ENCODE measurements around the gene DNMT3A.
A peak's percentile ranks its signal among the peaks of the same experiment; 100 is the strongest.

Gene DNMT3A

DNA sequence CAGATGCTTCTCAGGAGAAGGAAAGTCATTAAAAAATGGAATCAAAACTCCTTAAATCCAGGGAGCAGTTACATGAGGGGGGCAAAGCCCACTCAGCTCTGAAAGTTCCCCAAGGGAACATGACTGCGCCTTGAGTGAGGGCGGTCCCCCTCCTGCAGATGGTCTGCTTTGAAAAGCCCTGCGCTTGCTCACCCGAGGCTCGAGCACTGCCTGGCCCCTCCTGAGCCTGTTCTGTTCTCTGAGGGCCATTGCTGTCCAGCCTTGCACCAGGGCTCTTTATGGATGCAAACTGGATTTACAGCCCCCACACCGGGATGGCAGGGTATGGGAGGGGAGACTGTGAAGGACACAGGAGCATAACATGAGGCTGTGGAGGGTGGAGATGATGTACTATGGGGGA lies 37.8 kb upstream of the DNMT3A start:
- TF ChIP-seq FOXP2 (optimal IDR thresholded peaks at IDR 0.05; ENCODE audit: borderline replicate concordance, extremely low read depth, extremely low read length, insufficient read depth): no peak
- no peak for TF ChIP-seq TAF1 (IDR thresholded peaks at IDR 0.05; ENCODE audit: borderline replicate concordance, insufficient read depth, low read length)
- TF ChIP-seq, protein P1, sequence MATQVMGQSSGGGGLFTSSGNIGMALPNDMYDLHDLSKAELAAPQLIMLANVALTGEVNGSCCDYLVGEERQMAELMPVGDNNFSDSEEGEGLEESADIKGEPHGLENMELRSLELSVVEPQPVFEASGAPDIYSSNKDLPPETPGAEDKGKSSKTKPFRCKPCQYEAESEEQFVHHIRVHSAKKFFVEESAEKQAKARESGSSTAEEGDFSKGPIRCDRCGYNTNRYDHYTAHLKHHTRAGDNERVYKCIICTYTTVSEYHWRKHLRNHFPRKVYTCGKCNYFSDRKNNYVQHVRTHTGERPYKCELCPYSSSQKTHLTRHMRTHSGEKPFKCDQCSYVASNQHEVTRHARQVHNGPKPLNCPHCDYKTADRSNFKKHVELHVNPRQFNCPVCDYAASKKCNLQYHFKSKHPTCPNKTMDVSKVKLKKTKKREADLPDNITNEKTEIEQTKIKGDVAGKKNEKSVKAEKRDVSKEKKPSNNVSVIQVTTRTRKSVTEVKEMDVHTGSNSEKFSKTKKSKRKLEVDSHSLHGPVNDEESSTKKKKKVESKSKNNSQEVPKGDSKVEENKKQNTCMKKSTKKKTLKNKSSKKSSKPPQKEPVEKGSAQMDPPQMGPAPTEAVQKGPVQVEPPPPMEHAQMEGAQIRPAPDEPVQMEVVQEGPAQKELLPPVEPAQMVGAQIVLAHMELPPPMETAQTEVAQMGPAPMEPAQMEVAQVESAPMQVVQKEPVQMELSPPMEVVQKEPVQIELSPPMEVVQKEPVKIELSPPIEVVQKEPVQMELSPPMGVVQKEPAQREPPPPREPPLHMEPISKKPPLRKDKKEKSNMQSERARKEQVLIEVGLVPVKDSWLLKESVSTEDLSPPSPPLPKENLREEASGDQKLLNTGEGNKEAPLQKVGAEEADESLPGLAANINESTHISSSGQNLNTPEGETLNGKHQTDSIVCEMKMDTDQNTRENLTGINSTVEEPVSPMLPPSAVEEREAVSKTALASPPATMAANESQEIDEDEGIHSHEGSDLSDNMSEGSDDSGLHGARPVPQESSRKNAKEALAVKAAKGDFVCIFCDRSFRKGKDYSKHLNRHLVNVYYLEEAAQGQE (IDR thresholded peaks at IDR 0.05; ENCODE audit: insufficient read depth in 1 of 2, low read depth in 2 of 2, low read length in 2 of 2): no peak
- no peak for TF ChIP-seq POLR2AphosphoS5 (IDR thresholded peaks at IDR 0.05; ENCODE audit: low read depth, low read length)

DNA sequence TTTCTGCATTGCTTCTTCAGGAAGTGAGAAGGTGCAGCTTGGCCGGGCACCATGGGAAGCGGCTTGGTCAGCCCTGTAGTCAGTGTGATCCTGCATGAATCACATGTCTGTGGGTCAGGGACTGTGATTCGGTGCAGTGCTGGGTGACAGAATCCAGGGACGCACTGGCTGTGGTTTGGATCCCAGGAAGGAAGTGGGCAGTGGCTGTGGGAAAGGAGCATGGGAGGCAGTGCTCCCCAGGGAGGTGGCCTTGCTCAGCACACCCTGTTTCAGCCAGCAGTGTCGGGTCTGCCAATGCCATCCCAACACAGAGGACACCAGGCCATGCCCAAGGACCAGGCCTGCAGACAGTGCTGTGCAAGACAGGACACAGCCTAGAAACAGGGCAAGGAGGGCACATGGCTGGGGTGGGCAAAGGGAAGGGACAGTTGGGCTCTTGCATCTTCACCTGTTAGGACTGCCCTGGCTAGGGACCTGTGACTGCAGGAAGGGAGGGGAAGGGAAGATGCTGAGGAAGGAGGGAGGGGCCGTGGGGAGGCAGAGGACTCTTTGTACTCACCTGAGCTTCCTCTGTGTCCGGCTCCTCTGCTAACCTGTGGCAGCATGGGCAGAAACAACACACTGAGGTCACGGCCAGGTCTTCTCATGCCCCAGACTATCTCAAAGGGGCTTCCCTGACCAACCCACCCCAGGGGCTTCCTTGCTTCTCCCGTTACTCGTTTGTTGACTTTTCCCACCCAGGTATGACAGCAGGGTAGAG lies 37.2 kb upstream of the DNMT3A start:
- no peak for TF ChIP-seq TAF1 (IDR thresholded peaks at IDR 0.05; ENCODE audit: borderline replicate concordance, insufficient read depth, low read length)
- TF ChIP-seq, protein P1 (IDR thresholded peaks at IDR 0.05; ENCODE audit: insufficient read depth in 1 of 2, low read depth in 2 of 2, low read length in 2 of 2): no peak
- TF ChIP-seq FOXP2 (optimal IDR thresholded peaks at IDR 0.05; ENCODE audit: borderline replicate concordance, extremely low read depth, extremely low read length, insufficient read depth): no peak
- TF ChIP-seq POLR2AphosphoS5 (IDR thresholded peaks at IDR 0.05; ENCODE audit: low read depth, low read length): no peak
- no peak for TF ChIP-seq SIN3A (IDR thresholded peaks at IDR 0.05; ENCODE audit: borderline replicate concordance, insufficient read depth, low read length)

DNA sequence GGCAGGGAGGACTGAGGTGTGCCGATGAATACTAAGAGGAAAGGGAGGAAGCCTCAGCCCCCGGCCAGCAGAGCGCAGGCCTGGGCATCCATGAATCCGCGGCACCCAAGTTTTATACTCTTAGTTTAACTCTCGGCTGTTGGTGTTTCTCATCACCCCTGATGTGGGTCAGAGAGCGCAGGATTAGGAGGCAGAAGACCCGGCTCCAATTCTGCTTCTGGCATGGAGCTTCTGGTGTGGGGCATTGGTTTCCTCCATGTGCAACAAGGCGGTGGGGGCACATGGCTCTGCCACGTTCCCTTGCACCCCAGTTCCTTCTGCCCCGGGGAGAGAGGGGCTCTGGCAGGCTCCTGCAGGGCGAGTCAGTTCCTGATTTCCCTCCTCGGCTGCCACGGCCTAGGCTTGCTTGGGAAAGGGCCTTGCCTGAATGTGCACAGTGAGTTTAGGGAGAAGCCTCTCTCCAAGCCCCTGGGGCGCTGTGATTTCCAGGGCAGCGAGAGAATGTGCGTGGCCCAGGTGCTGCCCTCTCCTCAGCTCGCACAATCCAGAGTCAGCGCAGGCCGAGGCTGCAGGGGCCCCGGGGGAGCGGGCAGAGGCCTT lies 36.2 kb upstream of the DNMT3A start:
- TF ChIP-seq, protein P1 (IDR thresholded peaks at IDR 0.05; ENCODE audit: insufficient read depth in 1 of 2, low read depth in 2 of 2, low read length in 2 of 2): no peak
- no peak for TF ChIP-seq FOXP2 (optimal IDR thresholded peaks at IDR 0.05; ENCODE audit: borderline replicate concordance, extremely low read depth, extremely low read length, insufficient read depth)

DNA sequence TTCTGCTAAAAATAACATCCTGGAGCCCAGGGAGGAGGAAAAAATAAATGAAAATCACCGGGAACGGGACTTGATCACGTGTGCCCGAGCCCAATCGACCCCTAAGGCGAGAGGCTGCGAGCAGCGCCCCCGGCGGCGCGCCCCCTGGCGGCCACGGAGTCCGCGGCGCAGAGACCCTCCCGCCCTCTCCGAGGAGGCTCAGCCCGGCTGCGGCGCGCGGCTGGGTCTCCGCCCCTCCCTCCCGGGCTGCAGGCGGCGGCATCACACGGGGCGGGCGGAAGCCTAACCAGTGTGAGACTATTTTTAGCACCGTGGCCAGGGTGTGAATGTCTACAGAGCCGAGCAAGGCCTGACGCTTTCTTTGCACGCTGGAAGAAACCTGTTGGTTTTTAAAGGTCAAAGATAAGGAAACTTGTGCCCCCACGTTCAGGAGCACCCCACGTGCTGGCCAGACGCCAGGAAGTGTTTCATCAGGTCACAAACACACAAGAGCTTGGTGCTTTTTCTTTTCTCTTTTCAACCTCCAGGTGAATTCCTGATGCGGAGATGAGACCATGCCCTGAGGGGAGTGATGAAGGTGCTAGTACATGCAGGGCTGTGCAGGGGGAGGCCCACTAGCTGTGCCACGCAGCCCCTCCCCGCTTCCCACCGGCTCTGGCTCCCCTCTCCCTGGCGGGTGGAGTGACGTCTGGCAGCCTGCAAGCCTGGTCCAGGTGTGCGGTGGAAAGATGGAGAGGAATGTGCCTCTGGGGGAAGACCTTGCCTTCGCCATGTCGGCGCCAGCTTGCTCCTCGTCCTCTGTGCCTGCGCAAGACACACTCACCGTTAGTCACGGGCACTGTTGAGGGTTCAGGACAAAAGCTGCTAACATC lies 35.3 kb upstream of the DNMT3A start:
- TF ChIP-seq FOXP2 (optimal IDR thresholded peaks at IDR 0.05; ENCODE audit: borderline replicate concordance, extremely low read depth, extremely low read length, insufficient read depth): peak; percentile 83
- TF ChIP-seq, protein P1 (IDR thresholded peaks at IDR 0.05; ENCODE audit: insufficient read depth in 1 of 2, low read depth in 2 of 2, low read length in 2 of 2): no peak; a peak in 1 of 4 replicates
- TF ChIP-seq TAF1 (IDR thresholded peaks at IDR 0.05; ENCODE audit: borderline replicate concordance, insufficient read depth, low read length): peak; percentile 31; the same call in 1 of the 2 replicates
- TF ChIP-seq SIN3A (IDR thresholded peaks at IDR 0.05; ENCODE audit: borderline replicate concordance, insufficient read depth, low read length): peak; percentile 12; the same call in 1 of the 2 replicates
